Inflammatory macrophage (primary cell): ENCODE results near the gene ENAH.

ENCODE experiments used
- DNase-seq, 2 donors: peaks; one replicate each; pipeline ENCODE4 v3.0.0-alpha.2; 2020 to 2022

The ENAH gene

DNA sequence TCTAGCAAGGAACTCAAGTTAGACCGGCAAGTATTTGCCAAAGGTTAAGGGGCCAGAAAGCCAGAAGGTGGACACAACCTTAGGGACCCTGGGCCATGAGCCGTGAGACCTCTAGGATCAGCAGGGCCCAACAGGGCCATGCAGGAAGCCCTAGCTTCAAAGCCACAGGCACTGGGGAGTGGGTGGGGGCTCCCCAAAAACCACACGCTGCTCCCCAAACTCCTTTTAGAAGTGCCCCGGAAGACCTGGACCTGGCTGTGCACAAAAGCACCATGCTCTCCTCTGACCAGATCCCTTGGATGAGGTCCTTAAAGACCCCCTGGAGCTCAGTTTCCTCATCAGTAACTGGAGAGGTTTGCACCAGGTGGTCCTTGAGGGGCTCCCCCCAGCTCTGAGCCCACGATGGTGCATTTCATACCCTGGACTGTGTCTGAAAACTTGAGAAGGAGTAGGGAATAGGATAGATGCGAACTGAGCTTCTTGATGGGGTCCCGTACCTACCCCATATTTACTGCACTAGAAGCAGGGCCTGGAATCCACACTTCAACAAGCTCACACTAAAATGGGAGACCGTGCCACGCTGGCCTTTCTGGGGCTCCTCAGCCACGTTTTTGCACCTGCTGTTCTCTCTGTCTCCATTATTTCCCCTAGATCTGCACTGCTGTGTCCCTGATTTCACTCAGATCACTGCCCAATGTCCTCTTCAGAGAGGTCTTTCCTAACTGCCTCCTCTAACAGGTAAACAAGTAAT lies 184.5 kb downstream of the ENAH start:
- no peak for DNase-seq

DNA sequence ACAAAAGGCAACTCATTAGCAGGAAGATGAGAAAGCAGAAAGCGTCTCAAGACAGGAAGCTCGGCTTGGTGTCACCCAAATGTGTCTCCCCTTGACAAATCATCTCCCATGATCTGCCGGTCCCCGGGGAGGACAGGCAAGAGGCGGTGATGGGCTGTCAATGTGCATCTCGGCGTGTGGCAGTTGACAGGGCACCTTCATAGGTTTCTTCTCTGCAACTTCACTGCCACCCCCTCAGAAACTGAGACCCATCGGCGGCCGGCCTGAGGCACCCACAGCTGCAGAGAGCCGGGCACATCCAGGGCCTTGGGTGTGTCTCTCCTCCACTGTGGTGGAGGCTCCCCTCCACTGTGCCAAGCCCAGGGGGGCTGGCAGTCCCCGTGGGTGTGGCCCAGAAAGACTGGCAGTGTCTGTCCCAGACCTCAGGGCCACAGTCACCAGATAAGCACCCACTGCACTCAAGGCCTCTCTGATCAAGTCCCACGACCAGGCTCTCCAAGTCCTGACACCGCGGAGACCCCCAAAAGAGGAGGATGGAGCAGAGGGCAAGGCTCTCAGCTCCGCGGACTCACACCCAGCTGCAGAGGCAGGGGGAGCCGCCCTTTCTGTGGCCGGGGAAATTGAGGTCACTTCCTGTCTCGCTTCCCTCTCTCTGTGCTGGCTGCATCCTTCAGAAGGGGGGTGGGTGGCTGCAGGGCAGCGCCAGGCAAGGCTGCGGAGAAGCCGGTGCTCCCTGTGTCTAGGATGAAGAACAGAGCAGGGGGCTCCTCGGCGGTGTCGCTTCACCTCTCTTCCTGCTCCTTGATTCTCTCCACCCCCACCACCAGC lies 185.5 kb downstream of the ENAH start:
- peak; percentile 90 to 91 for DNase-seq

DNA sequence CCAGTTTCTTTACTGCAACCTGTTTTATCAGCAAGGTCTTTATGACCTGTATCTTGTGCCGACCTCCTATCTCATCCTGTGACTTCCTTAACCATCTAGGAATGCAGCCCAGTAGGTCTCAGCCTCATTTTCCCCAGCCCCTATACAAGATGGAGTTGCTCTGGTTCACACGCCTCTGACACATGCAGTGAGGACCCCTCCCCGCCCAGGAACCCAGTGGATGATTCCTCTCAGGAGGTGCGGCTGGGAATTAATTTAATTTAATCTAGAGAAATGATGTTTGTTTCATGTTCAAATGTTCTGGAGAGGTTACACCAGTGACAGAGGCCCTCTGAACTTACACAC lies 186.1 kb downstream of the ENAH start:
- no peak for DNase-seq

DNA sequence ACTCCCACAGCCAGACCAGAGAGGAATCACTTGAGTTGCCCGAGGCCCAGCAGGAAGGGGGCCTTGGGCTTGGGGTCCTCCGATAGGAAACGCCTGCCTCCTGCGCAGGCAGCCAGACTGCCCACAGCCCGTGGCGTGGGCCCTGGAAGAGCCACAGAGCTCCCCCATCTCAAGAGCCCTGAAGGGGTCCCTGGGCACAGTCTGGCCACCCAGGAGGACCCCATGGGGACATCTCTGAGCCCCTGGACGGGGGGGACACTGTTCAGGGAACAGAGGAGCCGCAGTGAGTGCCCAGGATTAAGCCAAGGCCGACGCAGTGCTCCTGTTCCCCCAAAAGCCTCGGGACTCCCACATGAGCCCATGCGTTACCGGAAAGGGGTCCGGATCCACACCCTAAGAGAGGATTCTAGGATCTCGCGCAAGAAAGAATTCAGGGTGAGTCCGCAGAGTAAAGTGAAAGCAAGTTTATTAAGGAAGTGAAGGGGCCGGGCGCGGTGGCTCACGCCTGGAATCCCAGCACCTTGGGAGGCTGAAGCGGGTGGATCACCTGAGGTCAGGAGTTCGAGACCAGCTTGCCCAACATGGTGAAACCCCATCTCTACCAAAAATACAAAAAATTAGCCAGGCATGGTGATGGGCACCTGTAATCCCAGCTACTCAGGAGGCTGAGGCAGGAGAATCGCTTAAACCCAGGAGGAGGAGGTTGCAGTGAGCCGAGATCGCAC lies 187.0 kb downstream of the ENAH start:
- no peak for DNase-seq

DNA sequence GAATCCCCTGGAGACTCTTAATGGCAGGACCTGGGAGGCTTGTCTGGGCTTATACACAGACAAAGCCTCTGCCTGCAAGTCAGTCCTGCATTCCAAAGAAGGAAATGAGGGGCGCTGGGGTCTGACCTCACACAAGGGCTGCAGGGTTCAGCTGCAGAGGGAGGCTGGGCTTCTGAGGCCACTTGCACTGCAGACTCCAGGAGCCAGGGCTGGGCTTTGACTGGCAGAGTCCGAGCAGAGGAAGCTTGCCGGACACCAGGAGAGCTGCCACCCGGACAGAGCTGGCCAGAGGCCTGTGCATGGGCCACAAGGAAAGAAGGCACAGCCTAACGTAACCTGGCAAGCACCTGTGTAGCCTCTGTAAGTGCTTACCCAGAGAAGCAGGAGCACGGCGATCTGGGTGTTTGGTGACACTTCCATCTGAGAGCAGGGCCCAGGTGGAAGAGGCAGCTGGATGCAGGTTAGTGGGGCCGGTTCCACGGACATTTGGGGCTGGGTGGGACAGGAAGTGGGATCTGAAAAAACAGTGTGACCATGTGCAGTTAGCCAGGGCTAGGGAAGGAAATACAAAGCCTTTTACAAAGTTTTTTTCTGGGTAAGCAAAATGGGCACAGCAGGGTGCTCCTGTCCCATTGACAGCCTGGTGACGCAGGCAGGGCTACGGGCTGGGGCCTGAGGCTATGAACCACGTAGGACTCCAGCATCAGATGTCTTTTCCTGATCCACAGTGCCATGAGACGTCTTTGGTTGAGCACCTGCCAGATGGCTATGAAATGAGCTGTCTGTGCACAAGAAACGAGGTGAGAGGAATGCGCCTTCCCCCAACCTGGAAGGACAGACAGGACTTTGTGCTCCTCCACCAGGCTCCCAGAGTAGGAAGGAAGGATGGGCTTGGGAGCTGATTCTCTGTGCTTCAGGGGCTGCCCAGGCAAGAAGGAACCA lies 187.8 kb downstream of the ENAH start:
- DNase-seq: no peak

DNA sequence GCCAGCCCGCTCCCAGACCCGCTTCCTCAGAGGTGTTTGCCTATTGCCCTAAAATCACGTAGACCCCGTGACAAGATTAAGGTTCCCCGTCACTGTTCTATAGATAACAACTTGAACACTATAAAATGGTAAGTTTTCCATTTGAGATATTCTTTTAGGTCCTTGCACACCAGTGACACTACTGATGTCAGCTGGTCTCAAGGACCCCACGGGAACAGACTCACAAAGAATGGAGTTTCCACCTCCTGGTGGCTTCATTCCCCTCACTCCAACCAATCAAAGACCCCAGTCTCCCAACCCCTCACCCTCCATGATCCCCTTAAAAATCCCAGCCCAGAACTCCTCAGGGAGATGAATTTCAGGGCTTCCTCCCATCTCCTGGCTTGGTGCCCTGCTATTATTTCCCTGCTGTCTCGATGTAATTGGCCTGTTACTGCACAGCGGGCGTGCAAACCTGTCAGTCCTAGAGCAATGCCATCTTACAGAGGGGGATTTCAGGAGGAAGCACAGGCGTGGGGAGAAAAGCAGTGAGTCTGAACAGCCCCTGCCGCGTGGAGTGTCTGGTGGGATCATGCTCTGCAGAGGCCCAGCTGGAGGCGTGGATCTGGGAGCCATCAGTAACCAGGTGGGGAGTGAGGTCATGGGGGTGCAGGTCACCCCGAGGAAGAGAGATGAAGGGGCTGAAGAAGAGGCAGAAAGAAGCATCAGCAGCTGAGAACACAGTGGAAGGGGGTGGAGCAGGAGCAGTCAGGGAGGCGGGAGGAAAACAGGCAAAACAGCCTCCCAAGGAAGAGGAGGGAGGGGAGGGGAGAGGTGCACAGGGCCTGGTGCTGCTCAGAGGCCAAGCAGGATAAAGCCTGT lies 190.0 kb downstream of the ENAH start:
- no peak for DNase-seq

DNA sequence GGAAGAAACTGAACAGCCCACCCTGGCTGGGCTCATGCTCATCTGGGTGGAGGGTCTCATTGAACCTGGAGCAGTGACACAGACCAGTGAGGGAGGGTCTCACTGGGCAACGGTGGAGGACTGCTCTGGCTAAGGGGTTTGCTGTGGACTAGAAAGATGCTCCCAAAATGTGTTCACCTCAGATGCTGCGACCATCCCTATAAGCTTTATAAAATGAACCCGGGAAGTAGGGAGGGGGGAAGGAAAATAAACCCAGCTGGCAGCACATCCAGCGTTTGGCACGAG lies 190.6 kb downstream of the ENAH start:
- DNase-seq: no peak

DNA sequence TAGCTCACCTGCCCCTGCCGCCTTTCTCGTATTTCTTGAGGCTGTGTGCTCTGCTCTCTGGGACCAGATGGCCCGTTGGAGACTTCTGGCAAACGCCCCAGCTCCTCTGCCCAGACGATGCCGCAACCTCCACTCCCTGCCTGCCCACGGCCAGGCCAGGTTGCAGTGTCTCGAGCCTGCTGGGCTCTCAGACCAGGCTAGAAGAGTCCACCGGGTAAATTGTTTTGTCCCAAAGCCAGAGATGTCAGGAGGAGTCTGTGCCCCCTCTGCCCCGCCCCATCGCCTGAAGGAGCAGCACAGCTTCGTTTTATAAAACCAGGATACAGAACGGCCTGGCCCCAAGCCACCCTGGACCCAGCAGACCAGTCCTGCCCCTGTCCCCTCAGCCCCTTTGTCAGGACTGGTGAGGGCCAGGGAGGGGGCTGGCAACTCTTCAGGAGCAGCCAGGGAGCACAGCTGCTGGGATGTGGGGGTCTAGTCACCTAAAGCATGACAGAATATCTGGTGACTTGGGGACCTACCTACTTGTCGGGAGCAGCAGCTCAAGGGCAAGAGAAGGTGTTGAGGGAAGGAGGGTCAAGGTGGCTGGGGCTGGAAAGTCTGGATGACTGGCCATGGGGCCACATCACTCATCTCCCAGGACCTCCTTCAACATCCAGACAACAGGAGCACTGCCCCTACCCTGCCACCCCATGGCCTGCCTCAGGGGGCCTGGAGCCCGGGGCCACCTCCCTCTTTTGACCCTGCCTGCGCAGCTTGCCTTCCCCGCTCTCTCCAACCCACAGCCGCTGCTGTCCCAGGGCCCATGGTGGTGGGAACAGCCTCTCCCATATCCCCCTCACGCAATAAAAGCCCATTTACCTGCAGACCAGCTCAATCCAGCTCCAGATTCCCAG lies 191.1 kb downstream of the ENAH start:
- DNase-seq: no peak

DNA sequence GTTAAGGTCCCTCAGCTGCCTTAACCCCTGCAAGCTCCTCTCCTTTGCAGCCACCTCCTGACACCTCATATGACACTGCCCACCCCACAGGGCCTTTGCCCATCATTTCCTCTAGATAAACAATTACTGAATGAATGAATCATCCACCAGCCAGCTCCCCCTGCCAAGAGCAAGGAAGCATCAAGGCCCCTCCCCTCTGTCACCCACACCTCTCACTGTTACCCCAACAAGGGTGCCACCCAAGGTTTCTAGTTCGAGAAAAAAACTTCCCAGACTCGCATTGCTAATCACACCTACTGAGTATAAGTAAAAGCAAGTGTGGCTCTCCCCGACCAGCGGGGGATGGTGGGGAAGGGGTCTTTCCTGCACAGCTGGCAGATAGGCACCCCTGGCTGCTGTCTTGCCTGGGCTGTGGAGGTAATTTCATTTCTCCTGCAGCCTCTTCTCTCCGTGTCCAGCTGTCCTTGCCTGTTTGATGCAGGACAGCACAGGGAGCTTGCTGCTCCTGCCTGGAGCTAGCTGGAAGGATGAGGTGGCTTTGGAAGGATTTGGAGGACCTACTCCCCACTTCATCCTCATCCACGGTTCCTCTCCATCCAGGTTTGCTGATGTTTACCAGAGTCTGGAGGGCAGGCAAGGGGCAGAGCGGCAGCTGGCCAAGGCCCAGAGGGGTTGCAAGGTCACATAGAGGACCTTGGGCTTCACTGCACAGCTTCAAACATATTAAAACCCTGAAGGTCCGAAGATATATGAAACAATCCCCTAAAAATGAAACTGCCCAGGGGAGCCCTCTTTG lies 192.0 kb downstream of the ENAH start:
- DNase-seq: peak; percentile 73 to 86

DNA sequence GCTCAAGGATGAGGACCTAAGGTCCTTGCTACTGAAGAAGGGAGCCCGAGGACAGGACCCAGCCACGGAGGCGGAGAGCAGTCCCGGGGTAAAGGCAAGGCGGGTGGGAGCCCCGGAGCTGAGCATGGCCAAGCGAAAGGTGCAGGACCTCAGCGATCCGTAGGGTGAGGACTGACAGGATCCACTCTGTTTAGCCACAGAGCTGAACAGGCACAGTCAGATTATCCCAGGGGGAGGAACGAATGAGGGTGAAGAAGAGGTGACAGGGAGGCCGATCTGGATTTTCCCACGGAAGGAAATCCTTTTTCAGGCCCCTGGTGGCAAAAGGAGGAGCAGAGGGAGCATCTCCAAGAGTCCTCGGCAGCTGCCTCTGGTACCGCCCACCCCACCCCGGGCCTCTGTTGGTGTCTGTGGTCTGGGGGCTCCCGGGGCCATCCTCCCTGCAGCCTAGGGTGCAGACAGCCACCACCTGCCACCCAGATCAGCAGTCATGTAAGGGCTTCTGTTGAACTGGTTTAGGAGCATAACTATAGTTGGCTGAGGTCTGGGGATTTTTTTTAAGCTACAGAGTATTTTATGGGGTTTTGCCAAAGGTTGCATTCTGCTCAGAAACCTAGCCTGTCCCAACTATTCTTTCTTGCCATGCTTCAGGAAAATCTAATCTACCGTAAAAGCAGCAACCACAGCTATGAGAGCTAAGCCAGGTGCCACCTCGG lies 192.7 kb downstream of the ENAH start:
- DNase-seq: no peak

DNA sequence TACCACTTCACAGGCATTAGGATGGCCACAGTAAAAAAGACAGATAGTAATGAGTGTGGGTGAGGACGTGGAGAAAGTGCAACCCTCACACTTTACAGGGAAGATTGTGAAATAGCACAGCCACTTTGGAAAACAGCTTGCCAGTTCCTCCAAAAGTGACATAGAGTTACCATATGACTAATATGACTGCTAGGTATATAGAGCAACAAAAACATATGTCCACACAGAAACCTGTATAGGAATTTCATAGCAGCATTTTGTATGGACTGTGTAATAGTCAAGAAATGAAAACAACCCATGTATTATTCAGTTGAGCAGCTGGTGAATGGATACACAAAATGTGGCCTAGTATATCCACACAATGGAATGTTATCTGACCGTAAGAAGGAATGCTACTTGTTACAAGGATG lies 194.7 kb downstream of the ENAH start:
- peak; percentile 87 to 89 for DNase-seq

DNA sequence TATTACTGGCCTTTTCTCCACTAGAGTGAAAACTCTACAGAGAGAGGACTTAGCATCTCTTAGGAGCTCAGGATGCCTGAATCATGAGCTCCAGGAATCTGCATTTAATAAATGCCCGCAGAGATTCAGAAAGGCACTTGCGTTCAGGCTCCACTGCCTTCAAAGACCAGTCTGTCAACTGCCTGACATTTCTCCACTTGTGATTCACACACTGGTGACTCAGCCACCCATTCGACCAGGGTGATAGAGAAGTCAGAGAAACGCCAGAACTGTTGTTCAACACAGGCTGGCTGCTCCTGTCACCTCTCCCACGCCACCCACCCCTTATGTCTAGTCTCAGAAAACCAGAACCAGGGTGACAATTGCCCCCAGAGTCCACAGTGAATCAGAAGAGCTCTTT lies 198.2 kb downstream of the ENAH start:
- peak; percentile 96 to 99 for DNase-seq

DNA sequence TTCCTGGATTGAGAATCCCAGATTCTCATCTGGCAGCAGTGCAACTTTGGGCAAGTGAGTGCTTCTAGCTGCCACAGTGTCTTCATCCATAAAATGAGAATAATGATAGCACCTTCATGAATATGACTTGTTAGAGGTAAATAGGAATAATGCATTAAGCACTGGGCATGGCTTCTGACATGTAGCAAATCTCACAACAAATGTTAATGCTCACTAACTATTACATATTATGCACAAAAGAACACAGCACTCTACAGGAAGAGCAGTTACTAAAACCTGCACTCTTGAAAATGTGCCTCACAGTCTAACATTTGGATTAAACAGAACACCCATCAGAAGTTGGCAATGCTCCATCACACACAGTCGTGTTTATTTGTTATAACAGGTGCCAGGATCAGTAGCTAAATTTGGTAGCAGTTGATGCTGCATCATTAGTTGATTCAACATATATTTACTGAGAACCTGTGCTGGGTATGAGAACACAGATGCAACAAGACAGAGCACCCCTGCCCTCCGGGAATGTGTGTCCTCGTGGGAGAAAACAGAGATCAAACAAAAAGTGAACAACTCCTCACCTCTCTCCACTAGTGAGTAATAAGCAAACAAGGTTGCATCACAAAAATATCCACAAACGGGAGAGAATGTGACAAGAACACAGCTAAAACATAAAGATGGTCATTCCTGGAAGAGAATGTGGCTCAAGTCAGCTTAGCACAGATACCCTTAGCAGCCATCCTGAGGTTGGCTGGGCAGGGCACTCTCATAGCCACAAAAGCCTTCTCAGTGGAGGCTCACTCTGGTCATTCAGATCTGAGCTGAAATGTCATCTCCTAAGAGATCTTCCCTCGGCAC lies 198.9 kb downstream of the ENAH start:
- peak in 1 of 2 donors; percentile 22 for DNase-seq

DNA sequence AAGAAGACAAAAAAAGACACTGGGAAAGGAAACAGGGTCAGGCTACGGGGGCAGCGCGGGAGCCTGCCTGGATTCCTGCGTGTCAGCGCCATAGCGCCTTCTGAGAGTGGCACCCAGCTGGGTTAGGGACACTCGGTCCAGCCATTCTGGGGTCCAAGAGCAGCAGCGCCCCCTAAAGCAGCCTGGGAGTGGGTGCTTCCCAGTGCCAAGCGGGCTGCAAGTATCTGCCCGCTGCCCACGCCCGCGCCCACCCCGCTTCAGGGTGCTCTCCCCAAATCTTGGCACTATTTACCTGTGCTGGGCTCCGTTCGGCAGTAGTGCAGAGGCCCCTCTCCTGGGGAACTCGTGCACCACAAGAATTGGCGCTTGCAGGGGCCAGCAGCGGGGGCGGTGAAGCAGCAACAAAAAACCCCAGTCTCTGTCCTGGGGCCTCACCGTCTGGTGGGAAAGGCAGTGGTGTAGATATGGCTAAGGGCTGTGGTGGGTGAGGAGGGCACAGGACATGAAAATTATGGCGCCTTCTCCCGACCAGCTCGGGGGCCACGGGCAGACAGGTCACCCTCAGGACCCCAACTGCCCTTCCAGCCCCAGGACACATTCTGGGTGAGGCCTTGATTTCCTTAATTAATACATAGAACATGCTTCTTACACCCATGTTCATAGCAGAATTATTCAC lies 200.9 kb downstream of the ENAH start:
- no peak for DNase-seq

DNA sequence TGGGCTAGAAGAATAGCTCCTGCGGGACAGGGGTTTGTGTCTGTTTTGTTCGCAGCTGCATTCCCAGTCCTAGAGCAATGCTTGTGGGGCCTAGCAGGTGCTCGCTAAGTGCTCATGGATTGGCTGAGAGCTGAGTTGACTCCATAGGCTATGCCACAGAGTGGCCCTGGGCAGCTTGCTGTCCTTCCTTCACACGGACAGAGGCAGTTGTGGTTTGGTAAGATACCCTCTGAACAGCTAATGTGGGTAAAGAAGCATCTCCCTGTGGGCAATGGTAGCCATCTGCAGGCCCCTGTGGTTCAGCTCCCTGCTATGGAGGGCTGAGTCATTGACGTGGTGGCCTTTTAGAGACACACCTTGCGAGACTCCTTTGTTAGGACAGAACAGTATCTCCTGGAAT lies 201.6 kb downstream of the ENAH start:
- no peak for DNase-seq

DNA sequence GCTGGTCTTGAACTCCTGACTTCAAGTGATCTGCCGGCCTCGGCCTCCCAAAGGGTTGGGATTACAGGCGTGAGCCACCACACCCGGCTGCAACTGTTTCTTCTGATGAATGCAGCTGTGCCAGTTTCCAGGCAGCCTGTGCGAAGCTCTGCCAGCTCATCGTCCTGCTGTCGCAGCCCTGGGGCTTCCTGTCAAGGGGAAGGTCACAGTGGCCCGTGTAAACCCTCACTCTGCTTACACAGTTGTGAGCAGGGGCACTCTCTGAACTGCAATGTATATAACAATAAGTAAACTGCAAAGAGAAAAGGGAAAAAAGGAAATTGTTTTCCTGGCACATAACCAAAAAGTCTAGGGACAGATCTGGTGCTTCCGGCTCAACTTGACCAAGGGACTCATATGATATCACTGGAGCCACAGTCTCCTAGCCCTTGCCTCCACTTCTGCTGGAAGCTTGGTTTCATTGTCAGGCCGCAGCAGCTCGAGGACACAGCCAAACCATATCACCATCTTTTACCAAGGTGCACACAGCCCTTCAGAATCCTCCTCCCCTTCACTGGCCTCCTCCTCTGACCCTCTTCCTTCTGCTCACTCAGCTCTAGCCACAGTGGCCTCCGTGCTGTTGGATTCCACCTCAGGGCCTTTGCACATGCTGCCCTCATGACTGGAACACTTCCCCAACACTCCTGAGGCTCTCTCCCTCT lies 202.3 kb downstream of the ENAH start:
- DNase-seq: peak; percentile 83 to 92

DNA sequence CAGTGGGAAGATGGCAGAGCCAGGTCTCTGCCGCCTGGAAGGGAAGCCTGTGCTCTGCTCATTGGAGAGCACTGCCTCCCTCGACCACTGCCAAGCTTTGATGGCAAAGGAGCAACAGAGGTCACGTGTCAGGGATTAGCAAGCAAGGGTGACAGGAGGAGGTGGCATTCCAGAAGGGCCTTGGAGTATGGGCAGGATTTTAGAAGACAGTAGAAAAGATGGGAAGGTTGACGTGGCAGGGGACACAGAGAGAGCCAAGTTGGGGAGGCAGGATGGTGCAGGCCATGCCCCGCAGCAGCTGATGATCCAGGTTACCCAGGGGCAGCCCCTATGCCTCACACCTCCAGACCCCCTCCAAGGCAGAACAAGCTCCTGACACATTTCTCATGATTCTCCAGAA lies 203.1 kb downstream of the ENAH start:
- DNase-seq: no peak
